Esophagus muscularis mucosa (tissue), 4 donors: ENCODE results near the gene PLXDC1. TPM values are rescaled to one million over a fixed set of nuclear protein-coding genes. Genes with fewer than 3 reads are reported as not detected.

Experiments used
- DNase-seq: peaks from one replicate; pipeline ENCODE4 v3.0.0-alpha.2; 2017; ENCODE audit errors: extremely low spot score
- H3K27ac ChIP-seq, 4 donors: fragments of 200-600 bp; sonication (generic); replicated peaks in 1 of 4; 1 replicate in 3 of 4; 2 replicates in 1 of 4; pipeline ENCODE4 v1.5.1; 2016 to 2019; ENCODE audit warnings: mild to moderate bottlenecking in 1 of 4
- H3K27me3 ChIP-seq, 4 donors: fragments of 200-600 bp; sonication (generic); one replicate each; pipeline versions ENCODE4 v1.5.1 to v1.6.0; 2016 to 2019
- H3K36me3 ChIP-seq, 4 donors: fragments of 200-600 bp; sonication (generic); one replicate each; pipeline ENCODE4 v1.5.1; 2016 to 2019
- H3K4me1 ChIP-seq, 4 donors: fragments of 200-600 bp; sonication (generic); one replicate each; pipeline ENCODE4 v1.5.1; 2016 to 2019
- H3K4me3 ChIP-seq, 4 donors: fragments of 200-600 bp; sonication (generic); 1 replicate in 2 of 4; 2 replicates in 2 of 4; pipeline ENCODE4 v1.5.1; 2016 to 2019; ENCODE audit warnings: mild to moderate bottlenecking in 4 of 4, moderate library complexity in 1 of 4
- H3K9me3 ChIP-seq, 4 donors: fragments of 200-600 bp; sonication (generic); 1 replicate in 3 of 4; 2 replicates in 1 of 4; pipeline ENCODE4 v1.5.1; 2016 to 2019
- EP300 ChIP-seq: sonication (generic); formaldehyde crosslinking; IDR thresholded peaks from one replicate; pipeline ENCODE4 v1.6.1; 2017; ENCODE audit warnings: antibody characterized with exemption
- POLR2A ChIP-seq: fragments of 450-650 bp; IDR thresholded peaks from one replicate; pipeline ENCODE4 v1.6.1; 2017; ENCODE audit warnings: antibody characterized with exemption, moderate library complexity, mild to moderate bottlenecking, low read depth
- POLR2AphosphoS5 ChIP-seq, 2 donors: sonication (generic); formaldehyde crosslinking; IDR thresholded peaks; one replicate each; pipeline ENCODE4 v1.6.1; 2017; ENCODE audit warnings: antibody characterized with exemption in 2 of 2
- WGBS: methylation state at CpG from one replicate; pipeline ENCODE4 v1.1.5; 2018; 5-methylcytosine and 5-hydroxymethylcytosine counted together
- intact Hi-C: fragments of 100-400 bp; cut with DNase I; formaldehyde crosslinking; loops from one replicate; pipeline ENCODE4 v1.15.1; 2023
- total RNA-seq, 4 donors: library from RNA; depleted of rRNA; stranded (reverse); fragments of >200 nt; gene quantifications; one replicate each; pipeline versions ENCODE4 v1.1.0 to v1.2.1, GENCODE V29; 2016
- TF ChIP-seq, protein P1 (sequence below), 3 experiments: fragments of 200-600 bp in 2 of 3; fragments of 450-650 bp in 1 of 3; sonication (generic) in 2 of 3; IDR thresholded peaks; one replicate each; pipeline ENCODE4 v1.5.1; 2017 to 2019; ENCODE audit warnings: antibody characterized with exemption in 3 of 3, mild to moderate bottlenecking in 2 of 3, moderate library complexity in 1 of 3

PLXDC1 gene
- total RNA-seq, 4 donors from 2014 or later, result 7.5 to 17.0 (median 11.0) TPM

DNA sequence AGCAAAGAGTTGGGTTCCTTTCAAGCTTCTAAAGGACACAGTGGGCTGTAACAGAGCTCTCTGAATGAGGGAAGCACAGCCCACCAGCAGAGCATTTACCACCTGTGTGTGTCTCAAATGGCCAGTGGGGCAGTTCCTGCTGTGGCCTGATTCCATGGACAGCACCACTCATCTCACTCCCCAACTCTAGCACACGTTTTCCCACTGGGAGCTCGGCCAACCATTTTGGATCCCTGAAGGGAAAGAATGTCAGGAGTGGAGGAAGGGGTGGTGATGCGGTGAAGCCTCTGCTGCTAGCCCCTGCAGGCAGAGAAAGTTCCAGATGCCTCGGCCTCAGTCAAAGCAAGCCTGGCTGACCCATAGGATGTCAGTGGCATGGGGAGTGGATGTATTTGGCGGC, 86.6 kb downstream of the PLXDC1 start:
- intact Hi-C loops, result loop anchor here (5.0 kb wide), 1 partner anchor 83 kb away; no protein-coding TSS in a partner anchor
- no peak overlapping the region for H3K4me3 ChIP-seq
- no peaks in the 10 kb centered on the region for H3K9me3 ChIP-seq
- peaks cover 0 to 20% (median 10%) of the 10 kb centered on the region in 4 donors for H3K4me1 ChIP-seq
- no peak for DNase-seq
- TF ChIP-seq, protein P1, sequence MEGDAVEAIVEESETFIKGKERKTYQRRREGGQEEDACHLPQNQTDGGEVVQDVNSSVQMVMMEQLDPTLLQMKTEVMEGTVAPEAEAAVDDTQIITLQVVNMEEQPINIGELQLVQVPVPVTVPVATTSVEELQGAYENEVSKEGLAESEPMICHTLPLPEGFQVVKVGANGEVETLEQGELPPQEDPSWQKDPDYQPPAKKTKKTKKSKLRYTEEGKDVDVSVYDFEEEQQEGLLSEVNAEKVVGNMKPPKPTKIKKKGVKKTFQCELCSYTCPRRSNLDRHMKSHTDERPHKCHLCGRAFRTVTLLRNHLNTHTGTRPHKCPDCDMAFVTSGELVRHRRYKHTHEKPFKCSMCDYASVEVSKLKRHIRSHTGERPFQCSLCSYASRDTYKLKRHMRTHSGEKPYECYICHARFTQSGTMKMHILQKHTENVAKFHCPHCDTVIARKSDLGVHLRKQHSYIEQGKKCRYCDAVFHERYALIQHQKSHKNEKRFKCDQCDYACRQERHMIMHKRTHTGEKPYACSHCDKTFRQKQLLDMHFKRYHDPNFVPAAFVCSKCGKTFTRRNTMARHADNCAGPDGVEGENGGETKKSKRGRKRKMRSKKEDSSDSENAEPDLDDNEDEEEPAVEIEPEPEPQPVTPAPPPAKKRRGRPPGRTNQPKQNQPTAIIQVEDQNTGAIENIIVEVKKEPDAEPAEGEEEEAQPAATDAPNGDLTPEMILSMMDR (IDR thresholded peaks at IDR 0.05), result no peak
- TF ChIP-seq POLR2AphosphoS5 (IDR thresholded peaks at IDR 0.05), result no peak
- no peak for TF ChIP-seq POLR2A
- TF ChIP-seq EP300, result no peak
- WGBS, result 55% methylated on average over 5 of the region's 5 CpGs
- H3K27me3 ChIP-seq, result no peaks in the 10 kb centered on the region
- H3K36me3 ChIP-seq, result no peaks in the 10 kb centered on the region
- H3K27ac ChIP-seq, result no peak overlapping the region

DNA sequence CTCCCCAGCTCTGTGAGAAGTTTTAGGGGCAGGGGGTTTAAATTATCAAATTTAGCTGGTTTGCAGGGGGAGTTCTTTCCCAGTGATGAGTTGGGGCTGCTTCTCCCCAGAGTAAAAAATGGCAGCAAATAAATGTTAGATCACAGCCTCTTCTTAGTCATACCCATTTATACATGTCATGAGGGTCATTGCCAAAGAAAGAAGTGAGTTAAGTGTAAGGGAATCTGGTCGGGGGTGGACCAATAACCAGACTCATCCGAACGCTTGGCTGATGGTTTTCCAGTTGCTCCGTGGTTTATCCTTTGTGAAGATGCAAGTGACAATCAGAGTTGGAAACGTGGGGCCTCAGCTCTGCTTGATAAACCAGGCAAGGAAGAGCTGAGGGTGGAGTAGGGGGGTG, 87.1 kb downstream of the PLXDC1 start:
- 43% methylated on average over 5 of the region's 5 CpGs for WGBS
- no peak for DNase-seq
- TF ChIP-seq, protein P1 (IDR thresholded peaks at IDR 0.05), result no peak
- TF ChIP-seq POLR2AphosphoS5 (IDR thresholded peaks at IDR 0.05) (no peak), EP300 (no peak), POLR2A (no peak)
- Histone ChIP-seq H3K27ac (no peak overlapping the region), H3K4me3 (no peak overlapping the region), H3K36me3 (no peaks in the 10 kb centered on the region), H3K9me3 (no peaks in the 10 kb centered on the region), H3K4me1 (peaks cover 0 to 20% (median 8%) of the 10 kb centered on the region in 4 donors), H3K27me3 (no peaks in the 10 kb centered on the region)
- intact Hi-C loops, result no loop called here

DNA sequence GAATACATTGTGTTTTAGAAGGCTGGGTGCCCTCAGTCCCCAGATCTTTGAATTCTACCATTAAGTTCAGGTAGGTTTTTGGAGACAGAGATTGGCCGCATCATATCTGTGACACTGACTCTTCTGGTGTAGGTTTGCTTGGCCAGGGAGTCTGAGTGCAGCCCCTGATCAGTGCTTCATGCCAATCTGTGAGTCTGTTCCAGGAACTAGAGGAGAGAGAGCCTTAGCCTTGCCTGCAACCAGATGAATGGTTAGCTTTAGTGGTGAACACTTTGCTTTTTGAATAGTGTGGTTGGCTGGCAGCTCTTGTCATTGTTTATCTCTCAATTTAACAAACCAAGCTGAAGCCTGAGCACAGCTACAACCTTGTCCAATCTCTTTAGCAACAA, 87.8 kb downstream of the PLXDC1 start:
- H3K27me3 ChIP-seq, result no peaks in the 10 kb centered on the region
- TF ChIP-seq POLR2A (no peak), EP300 (no peak), POLR2AphosphoS5 (IDR thresholded peaks at IDR 0.05) (no peak)
- TF ChIP-seq, protein P1 (IDR thresholded peaks at IDR 0.05), result no peak
- H3K9me3 ChIP-seq, result no peaks in the 10 kb centered on the region
- WGBS, result 93% methylated on average over 1 of the region's 1 CpG
- no peak for DNase-seq
- H3K36me3 ChIP-seq, result no peaks in the 10 kb centered on the region
- H3K27ac ChIP-seq, result no peak overlapping the region
- H3K4me1 ChIP-seq, result peaks cover 0 to 20% (median 8%) of the 10 kb centered on the region in 4 donors
- intact Hi-C loops, result no loop called here
- H3K4me3 ChIP-seq, result no peak overlapping the region

DNA sequence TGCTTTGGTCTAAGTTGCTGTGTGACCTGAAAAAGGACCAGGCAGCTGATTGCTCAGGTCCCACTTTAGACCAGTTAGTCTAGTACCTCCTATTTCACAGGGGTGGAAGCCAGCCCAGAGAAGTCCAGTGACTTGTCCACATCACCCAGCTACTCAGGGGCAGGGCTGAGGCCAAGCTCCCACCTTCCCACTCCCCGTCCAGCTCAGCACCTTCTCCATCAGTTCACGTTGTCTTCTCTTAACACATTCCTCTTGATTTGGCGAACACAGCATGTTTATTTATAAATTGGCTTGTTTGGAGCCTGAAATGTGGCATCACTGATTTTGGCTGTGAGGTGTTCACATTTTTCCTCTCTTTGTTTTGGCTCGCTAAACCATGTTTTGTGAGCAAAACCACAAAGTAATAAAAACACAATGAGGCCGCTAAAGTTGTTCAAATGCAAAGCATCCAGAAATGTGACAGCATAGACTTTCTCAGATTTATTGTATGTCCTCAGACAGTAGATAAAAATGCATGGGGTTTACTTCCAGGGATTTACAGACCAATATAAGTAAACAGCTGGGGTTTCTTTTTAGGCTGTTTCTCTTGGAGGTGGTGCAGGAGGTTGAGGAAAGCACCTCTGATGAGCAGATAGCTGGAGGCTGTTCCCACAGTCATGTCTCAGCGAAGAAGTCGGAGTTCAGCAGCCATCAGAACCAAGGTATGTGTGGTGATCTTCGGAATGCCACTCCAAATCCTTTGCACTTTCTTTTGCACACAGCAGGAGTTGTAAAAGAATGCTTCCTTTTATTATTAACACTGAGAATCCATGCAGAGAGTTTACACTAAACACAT, 88.4 kb downstream of the PLXDC1 start:
- intact Hi-C loops, result no loop called here
- no peak for DNase-seq
- Histone ChIP-seq H3K27ac (no peak overlapping the region), H3K9me3 (no peaks in the 10 kb centered on the region), H3K4me3 (no peak overlapping the region), H3K36me3 (no peaks in the 10 kb centered on the region), H3K4me1 (peaks cover 0 to 20% (median 8%) of the 10 kb centered on the region in 4 donors), H3K27me3 (no peaks in the 10 kb centered on the region)
- no peak for TF ChIP-seq EP300
- WGBS, result 68% methylated on average over 8 of the region's 8 CpGs

DNA sequence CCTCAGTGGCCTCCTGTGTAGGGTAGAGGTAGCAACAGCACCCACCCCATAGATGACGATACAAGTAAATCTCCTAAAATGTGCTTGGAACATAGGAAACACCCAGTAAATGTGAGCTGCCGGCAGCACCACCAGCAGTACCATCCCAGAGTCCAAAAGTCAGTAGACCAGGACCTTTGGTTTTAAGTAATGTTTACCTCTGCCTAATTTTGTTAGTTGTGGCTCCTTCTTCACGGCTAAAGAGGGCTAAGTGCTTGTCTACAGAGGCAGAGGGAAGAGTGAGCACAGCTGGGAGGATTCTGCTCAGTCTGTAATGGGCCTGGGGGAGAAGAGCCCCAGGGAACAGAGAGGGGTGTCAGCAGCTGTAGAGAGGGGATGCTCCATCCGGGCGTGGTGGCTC, 92.9 kb downstream of the PLXDC1 start:
- intact Hi-C loops, result loop anchor here (5.0 kb wide), 1 partner anchor 94 kb away; the partner anchor contains the start of gene PLXDC1
- Histone ChIP-seq H3K36me3 (no peaks in the 10 kb centered on the region), H3K4me1 (peaks cover 3 to 20% (median 18%) of the 10 kb centered on the region in 4 donors), H3K4me3 (no peak overlapping the region), H3K27ac (no peak overlapping the region), H3K9me3 (no peaks in the 10 kb centered on the region), H3K27me3 (no peaks in the 10 kb centered on the region)
- DNase-seq, result no peak
- 91% methylated on average over 5 of the region's 5 CpGs for WGBS
- TF ChIP-seq, protein P1 (IDR thresholded peaks at IDR 0.05), result no peak
- TF ChIP-seq POLR2A (no peak), POLR2AphosphoS5 (IDR thresholded peaks at IDR 0.05) (no peak), EP300 (no peak)
